ENCODE data around the gene TMEM161A.

GRCh38 chr19:19077103-19077502, 61.2 kb downstream of the TMEM161A start:
- TF ChIP-seq CTCF (IDR thresholded peaks at IDR 0.05): no peak
- TF ChIP-seq POLR2A (IDR thresholded peaks at IDR 0.05): no peak
